ENCODE data around the gene TMPRSS11A.
A peak's percentile ranks its signal among the peaks of the same experiment; 100 is the strongest.

The TMPRSS11A gene

GRCh38 chr4:67910585-67910905 lies 52.7 kb downstream of the TMPRSS11A start:
- no peak for TF ChIP-seq CTCF (IDR thresholded peaks at IDR 0.05; ENCODE audit: low read depth, low read length)

GRCh38 chr4:67909905-67910584 lies 53.2 kb downstream of the TMPRSS11A start:
- no peak overlapping the region for H3K4me3 ChIP-seq (replicated peaks in 1 of 2; ENCODE audit: low read depth in 2 of 2, low read length in 2 of 2)
- peak; percentile 50 to 57 for DNase-seq (ENCODE audit: low read depth in 2 of 2)
- peak; percentile 57 for TF ChIP-seq CTCF (IDR thresholded peaks at IDR 0.05; ENCODE audit: low read depth, low read length)

More at GRCh38 chr4:67910585-67910905, 52.7 kb downstream of the TMPRSS11A start:
- H3K4me3 ChIP-seq (replicated peaks in 1 of 2; ENCODE audit: low read depth in 2 of 2, low read length in 2 of 2) = no peak overlapping the region
- DNase-seq (ENCODE audit: low read depth in 2 of 2) = no peak

- H3K4me3 ChIP-seq (replicated peaks in 1 of 2; ENCODE audit: low read depth in 2 of 2, low read length in 2 of 2) = no peak overlapping the region
- TF ChIP-seq CTCF (IDR thresholded peaks at IDR 0.05; ENCODE audit: low read depth, low read length) = no peak
- DNase-seq (ENCODE audit: low read depth in 2 of 2) = no peak
Observed at GRCh38 chr4:67907650-67908049, 55.6 kb downstream of the TMPRSS11A start.

GRCh38 chr4:67899096-67899495 lies 64.2 kb downstream of the TMPRSS11A start:
- no peak for DNase-seq (ENCODE audit: low read depth in 2 of 2)
- TF ChIP-seq CTCF (IDR thresholded peaks at IDR 0.05; ENCODE audit: low read depth, low read length) = no peak
- H3K4me3 ChIP-seq (replicated peaks in 1 of 2; ENCODE audit: low read depth in 2 of 2, low read length in 2 of 2) = no peak overlapping the region

GRCh38 chr4:67897686-67898085 lies 65.6 kb downstream of the TMPRSS11A start:
- no peak for TF ChIP-seq CTCF (IDR thresholded peaks at IDR 0.05; ENCODE audit: low read depth, low read length)
- H3K4me3 ChIP-seq (replicated peaks in 1 of 2; ENCODE audit: low read depth in 2 of 2, low read length in 2 of 2) = no peak overlapping the region

GRCh38 chr4:67896421-67897065 lies 66.8 kb downstream of the TMPRSS11A start:
- DNase-seq (ENCODE audit: low read depth in 2 of 2) = no peak
- no peak for TF ChIP-seq CTCF (IDR thresholded peaks at IDR 0.05; ENCODE audit: low read depth, low read length)

More at GRCh38 chr4:67897686-67898085, 65.6 kb downstream of the TMPRSS11A start:
- DNase-seq (ENCODE audit: low read depth in 2 of 2) = no peak

More at GRCh38 chr4:67896421-67897065, 66.8 kb downstream of the TMPRSS11A start:
- no peak overlapping the region for H3K4me3 ChIP-seq (replicated peaks in 1 of 2; ENCODE audit: low read depth in 2 of 2, low read length in 2 of 2)
